NCI-H146 treated with DMSO at 0.1 percent for 48 hours (cell line): ENCODE results near the gene TRPM5.

Source experiments
- DNase-seq: peaks from one replicate; lab custom pipeline; 2025; ENCODE audit not compliant: unreplicated experiment; lab: John Stamatoyannopoulos, UW

TRPM5 gene

GRCh38 chr11:2470495-2470894 lies 26.2 kb upstream of the TRPM5 start:
- DNase-seq = no peak

DNA sequence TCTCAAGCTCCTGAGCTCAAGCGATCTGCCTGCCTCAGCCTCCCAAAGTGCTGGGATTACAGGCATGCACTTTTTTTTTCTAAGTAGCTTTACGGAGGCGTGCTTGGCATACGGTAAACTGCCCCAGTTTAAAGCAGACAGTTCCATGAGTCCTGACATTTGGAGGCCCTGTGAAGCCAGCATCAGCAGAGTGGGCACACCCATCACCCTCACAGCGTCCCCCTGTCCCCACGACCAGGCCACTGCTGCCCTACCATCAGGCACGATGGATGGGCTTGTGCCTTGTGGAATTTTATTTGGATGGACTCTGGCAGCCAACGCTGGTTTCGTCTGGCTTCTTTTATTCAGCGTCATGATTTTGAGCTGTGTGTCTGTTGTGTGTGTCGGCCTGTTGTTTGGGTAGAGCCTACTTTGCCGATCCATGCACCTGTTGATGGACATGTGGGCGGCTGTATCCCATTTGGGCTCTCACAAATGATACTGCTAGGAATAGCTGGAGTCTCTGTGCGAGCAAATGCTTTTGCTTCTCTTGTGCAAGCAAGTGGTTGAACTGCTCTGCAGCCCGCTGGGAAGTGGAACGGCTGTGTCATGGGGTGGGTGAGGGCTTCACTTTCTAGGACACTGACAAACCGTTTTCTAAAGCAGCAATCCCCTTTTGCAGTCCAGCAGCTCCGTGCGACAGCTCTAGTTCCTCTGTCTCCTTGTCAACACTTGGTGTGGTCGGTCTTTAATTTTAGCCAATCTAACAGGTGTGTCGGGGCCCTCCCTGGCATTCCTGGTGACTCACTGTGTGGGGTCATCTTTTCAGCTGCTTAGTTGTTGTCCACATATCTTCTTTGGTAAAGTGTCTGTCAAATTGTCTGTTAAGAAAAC lies 24.3 kb upstream of the TRPM5 start:
- no peak for DNase-seq

DNA sequence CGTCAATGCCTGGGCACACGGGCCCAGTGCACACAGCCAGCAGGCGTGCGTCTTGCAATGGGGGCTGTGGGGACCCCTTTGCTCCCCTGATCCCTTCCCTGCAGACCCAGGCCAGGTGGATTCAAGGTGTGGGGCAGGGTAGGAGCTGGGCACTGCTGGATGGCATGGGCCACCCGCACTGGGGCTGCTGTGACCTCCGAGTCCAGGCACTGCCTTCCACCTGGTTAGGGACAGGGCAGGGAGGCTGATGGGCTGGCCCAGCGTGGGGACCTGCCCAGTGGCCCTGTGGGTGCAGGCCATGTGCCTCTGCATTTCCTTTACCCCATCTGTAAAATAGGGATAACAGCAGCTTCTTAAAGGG lies 23.4 kb upstream of the TRPM5 start:
- DNase-seq = no peak

DNA sequence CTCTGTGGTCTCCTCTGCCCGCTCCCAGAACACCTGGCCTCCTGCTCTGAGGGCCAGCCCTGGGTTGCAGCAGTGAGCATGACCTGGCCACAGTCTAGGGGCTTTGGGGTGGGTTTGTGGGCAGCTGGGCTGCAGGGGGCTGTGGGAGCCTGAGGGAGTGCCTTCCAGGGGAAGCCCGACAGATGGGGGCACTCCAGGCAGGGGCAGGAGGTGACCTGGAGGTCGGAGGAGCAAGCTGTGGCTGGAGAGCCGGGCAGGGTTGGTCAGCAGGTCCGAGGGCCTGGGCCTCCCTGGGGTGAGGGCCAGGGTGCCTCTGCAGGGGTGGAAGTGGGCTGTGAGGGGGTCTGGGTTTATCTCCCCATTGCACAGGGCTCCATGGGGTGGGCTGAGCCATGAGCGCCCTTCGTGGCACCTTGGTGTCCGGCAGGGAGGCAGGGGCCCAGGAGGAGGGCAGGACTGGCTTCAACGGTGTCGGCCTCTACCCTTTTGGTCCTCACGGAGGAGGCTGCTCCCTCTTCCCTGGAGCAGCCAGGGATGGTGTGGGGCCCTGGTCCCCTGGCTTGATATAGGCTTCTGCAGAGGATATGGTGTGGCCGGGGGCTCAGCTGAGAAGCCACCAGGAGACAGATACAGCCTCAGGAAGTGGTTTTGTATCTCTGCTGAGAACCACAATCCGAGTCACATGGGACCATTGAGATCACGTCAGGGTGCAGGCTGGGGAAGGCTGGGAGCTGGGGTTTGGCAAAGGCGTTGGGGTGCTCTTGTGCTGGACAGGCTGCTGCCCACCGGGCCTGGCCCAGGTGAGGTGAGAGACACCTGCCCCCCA lies 22.8 kb upstream of the TRPM5 start:
- DNase-seq = no peak

DNA sequence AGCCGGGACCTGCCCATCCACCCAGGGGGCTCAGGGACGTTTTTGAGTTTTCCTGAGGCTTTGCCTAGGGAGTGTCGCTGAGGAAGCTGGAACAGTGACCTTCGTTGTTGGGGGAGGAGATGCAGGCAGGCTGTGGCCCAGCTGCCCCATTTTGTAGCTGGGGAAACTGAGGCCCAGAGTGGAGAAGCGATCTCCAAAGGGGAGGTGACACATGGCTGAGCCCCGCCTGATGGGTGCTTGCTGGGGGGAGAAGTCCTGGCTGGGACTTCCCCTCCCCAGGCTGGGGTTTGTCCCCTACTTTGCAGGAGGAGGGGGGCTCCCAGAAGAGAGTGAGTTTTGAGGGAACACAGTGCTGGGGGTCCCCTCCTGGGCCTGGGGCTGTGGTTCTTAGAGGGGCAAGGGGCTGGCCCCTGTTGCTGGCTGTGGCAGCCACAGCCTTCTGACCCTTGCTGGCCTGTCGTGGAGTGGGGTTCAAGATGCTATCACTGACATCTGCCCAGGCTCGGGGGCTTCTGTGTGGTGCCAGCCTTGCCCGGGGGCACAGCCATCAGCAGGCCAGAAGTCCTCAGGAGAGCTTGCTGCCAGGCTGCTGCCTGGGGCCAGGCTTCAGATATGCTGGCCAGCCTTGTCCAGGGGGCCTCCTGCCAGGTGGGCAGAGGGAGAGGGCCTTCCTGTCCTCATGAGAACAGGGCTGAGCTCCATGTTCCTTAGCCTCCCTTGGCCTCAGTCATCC lies 21.9 kb upstream of the TRPM5 start:
- DNase-seq = no peak

DNA sequence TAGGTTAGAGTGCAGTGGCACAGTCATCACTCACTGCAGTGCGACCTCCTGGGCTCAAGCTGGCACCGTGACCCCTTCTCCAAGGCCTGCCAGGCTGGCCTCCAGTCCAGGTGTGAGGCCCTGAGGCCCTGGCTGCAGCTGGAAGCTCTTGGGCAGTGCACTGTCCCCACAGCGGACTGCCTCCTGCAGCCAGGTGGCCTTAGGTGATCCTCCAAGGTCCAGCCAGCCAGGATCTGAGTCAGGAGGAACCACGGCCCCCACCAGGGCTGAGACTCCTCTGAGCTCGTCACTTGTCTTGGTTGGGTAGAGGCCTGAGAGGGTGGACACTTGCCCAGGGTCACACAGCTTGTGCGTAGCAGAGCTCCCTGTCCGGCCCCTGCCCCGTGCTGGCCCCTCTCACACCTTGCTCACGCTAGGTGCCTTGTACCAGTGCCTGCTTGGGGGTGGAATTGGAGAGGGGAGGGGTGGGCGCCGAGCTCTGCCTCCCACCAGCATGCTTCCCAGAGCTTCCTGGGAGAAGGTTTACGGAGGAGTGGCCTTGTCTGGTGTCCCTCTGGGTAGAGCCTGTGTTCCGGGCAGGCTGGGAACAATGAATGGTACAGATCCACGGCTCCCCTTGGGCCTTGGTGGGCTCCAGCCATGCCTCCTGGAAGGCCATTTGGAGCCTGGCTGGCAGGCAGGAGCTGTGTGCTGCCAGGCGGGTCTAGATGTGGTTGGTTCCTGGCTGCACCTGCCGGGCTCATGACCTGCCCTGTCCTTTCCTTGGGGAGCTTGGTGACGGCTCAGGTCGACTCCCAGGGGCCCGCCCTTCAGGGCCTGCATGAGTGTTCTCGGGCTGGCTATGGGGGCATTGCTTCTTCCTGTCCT lies 21.1 kb upstream of the TRPM5 start:
- DNase-seq = no peak

DNA sequence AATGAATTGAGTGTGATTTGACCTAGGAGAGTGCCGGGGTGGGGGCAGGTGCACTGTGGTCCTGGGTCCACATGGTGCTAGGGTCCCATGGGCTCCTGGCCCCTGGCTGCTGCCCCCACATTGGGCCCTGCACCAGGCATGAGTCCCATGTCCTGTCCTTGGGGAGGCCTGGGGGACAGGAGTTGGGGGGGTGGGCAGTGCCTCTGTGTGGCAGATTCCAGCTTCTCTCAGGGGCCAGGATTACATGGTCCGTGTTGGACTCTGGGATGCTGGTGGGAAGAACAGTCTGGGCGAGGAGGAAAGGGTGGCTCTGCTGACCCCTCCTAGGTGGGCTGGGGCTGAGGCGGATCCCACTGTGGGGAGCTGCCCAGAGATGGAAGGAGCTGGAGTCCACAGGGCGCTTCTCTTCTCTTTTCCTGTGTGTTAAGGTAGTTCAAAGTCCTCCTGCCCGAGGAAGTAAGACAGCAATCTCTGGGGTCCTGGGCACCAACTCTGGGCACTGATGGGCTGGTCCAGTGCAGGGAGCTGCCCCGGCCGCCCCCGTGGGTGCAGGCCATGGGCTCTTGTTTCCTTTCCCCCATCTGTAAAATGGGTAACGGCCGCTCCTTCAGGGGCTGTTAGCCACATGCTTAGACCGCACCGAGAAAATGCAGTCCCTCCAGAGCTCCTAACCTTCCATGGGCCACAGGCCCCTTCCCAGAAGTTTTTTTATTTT lies 20.3 kb upstream of the TRPM5 start:
- no peak for DNase-seq

GRCh38 chr11:2463766-2464277 lies 19.5 kb upstream of the TRPM5 start:
- DNase-seq = no peak

- DNase-seq = no peak
Measured at GRCh38 chr11:2462986-2463765, 18.9 kb upstream of the TRPM5 start.

DNA sequence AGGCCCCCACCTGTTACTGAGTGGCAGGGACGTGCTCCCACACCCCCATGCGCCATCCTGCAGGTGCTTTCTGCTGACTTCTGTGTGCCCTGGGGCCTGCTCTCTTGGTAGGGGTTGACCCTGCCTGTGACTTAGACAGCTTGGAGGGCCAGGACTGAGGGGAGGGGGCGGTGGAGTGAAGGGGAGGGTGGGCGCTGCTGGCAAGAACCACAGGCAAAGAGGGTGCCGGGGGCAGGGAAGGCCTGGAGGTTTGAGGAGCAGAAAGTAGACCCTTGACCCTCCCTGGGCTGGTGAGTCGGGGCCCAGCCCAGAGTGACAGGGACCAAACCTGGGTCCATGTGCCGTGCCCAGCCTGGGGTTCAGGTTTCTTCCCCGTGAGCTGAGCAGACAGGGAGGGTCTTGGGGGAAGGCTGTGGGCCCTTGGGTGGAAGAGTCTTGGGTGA lies 18.2 kb upstream of the TRPM5 start:
- DNase-seq = no peak

DNA sequence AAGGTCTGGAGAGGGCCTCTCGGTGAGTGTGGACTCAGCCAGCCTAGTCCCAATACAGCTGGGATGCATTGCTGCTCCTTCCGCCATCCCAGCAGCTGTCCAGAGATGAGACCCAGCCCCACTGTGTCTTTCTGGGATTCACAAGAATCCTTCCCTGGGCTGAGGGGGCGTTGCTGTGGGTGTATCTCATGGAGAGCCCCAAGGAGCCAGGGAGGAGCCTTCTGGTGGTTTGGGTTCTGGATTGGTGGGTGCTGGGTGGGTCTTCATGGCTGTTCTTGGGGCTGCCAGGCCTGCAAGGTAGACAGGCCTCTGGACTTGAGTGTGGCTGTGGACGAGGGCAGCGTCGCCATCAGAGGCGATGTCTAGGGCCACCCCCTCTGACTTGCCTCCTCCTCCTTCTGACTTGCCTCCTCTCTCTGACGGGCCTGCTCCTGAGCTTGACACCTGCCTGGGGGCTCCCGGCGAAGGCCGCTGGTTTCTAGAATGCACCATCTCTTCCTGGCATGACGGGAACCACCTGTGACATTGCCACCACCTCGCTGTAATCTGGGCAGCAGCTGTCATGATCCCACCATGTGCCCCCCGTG lies 17.7 kb upstream of the TRPM5 start:
- no peak for DNase-seq

DNA sequence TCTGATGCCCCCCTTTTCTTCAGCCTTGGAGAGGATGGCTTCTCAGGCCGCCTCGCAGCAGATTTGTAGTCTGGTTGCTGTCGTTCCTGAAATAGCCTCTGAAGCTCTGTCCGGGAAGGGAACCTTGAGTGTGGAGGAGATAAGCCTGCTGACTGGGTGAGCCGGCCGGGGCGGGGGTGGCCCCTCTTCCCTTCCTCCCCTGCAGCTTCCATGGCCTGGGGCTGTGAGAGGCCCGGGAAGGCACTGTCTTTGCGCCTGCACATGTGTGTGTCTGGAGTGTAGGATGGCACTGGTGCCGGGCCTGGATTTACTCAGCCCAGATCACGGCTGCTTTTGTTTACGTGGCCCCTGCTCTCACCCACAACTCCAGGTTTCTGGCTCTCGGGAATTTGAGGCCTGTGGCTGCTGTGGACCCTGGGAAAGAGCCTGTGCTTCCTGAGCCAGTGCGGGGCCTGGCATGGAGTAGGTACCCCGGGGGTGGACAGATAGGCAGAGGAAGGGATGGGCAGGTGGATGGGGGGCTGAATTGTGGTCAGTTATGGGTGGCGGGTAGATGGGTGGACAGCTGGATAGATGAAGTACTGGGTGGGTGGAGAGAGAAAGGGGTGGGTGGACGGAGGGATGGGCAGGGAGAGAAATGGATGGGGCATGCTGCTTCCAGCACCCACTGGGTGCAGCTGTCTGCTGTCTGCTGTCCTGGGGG lies 17.1 kb upstream of the TRPM5 start:
- DNase-seq = no peak

- no peak for DNase-seq
Measured at GRCh38 chr11:2460540-2461252, 16.4 kb upstream of the TRPM5 start.

DNA sequence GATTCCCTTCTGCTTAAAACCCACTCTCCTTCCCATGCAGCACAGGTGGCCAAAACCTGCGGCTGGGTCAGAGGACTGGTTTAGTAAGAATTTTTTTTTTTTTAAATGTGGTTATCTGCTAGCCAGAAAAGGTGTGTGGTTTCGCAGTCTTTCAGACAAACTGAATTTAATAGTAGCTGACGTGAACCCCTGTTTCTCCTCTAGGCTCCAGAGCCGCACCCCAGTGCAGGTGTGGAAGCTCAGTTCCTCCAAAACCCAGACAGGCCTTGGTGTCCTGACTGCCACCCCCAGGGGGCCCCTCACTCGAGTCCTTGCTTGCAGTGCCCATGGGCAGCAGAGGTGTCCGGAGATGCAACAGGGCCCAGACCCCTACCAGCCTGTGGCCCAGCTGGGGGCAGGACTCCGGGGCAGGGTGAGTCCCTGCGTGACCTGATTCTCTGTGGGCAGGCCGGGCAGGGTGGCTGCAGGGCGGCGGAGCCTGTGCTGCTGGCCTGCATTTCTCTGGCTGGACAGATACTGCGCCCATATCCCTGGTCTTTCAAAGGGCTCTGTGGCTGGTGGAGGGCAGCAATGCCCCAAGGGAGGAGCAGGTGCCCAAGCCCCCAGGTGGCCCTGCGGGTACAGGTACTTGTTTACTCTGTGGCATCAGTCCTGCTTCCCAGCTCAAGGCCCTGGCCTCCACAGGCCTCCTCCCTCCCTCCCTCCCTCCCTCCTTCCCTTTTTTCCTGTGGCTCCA lies 15.7 kb upstream of the TRPM5 start:
- no peak for DNase-seq

- DNase-seq = no peak
Measured at GRCh38 chr11:2459016-2459725, 14.9 kb upstream of the TRPM5 start.

DNA sequence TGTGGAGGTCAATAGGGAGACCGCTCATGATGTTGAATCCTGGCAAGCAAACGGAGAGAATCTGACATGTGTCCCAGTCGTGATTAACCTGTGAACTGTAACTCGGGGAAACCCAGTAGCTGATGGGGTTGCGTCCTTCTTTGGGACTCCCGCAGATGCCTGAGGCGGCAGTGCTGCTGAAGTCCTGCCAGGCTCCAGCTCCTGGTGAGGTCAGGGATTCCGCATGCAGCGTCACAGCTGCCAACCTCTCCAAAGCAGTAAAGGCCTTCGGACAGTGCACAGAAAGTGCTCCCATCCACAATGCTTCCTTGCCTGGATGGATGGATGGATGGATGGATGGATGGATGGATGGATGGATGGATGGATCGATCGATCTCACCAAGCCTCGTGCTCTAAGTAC lies 14.0 kb upstream of the TRPM5 start:
- DNase-seq = no peak
